GM19395 (cell line): ENCODE data around the gene WDR75.
"Not testable (repeated sequence)": the region's sequence is repeated elsewhere in the genome, so short reads cannot be mapped to it uniquely, and the experiment has no call there.

ENCODE experiments used
- ATAC-seq: cut with Tn5 transposase; IDR thresholded peaks from one replicate; pipeline ENCODE4 v1.9.1; 2021; ENCODE audit warnings: mild to moderate bottlenecking, moderate library complexity; ENCODE audit not compliant: unreplicated experiment

WDR75 gene

DNA sequence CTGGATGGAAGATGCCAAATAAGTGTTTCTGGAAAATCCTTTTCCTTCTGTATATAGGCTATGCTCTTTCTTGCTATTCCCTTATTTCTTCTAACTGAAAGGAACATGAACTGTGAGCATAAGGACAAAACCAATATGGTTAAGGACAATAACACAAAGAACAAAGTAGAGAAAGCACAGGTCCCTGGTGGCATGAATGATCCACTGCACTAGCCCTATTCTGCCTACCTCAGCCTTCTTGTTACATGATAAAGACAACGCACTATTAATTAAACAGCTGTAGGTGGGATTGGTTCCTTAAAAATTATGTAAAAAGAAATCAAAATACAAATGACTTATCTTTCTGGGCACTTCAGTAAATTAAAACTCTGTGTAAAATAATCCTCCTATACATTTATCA, 1.9 kb upstream of the WDR75 start:
- no peak for ATAC-seq

DNA sequence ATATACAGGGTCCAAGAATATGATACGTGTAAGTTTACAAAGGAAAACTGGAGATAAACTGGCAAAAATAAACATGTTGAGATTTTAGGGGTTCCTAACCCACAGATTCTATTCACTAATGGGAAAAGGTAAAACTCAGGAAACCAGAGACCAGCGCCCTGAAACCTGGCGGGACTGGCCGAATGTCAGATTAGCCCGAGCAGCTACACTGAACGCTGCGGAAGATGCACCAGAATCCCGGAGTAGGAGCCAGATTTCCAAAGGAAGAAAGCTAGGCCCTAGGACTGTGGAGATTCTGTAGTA, 679 bp upstream of the WDR75 start:
- peak; percentile 42 for ATAC-seq

DNA sequence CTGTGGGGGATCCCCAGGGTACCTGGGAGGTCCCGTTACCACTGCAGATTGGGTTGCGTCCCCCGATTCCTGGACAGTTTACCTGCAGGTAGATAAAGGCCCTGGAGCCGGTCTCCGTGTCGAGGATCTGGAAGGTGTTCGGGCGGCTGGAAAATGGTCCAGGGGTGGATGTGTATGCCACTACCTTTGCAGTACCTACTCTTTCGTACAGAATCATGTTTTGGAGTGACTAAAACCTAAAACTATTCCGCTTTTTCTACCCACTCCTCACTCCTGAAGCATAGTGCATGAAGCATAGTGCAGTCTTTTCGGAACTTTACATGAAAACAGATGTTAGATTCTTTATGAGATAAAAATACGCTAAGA, 418 bp downstream of the WDR75 start:
- peak; percentile 11 for ATAC-seq

DNA sequence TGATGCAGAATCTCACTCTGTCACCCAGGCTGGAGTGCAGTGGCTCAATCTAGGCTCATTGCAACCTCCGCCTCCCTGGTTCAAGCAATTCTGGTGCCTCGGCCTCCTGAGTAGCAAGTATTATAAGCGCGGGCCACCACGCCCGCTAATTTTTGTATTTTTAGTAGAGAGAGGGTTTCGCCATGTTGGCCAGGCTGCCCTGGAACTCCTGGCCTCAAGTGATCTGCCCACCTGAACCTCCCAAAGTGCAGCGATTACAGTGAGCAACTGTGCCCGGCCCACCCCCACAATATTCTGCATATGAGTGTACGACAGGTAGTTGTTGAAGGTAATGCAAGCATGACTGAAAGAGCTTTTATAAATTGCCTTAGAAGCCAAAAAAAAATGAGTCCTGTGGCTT, 1.2 kb downstream of the WDR75 start:
- ATAC-seq = no peak

DNA sequence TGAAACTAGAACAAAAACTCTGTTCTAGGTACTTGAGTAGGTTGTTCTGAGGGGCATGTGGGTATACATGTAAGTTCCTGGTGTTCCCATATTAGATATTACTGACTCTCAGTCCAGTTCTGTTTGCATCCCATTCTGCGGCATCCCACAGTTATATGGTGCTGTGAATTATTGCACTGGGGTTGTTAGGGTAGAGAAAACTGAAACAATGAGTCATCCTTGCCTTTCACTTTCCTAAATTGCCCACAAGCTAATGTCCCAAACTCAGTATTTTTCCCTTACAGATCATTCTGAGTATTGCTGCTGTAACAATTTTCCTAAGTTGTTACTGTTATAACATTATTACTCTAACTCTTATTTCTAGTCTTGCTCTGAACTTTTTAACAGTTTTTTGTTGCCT, 3.0 kb downstream of the WDR75 start:
- peak; percentile 27 for ATAC-seq

DNA sequence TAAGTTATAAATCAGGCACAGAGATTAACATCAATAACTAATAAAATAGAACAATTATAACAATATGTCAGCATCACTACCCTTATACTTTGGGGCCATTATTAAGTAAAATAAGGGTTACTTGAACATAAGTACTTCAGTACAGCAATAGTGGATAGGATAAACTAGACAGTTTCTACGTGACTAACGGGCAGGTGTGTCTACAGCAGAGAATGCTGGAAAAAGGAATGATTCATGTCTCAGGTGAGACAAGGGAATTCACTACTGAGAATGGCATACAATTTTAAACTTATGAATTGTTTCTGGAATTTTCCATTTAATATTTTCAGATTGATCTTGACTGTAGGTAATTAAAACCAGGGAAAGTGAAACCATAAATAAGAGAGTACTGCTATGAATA, 5.5 kb downstream of the WDR75 start:
- no peak for ATAC-seq

DNA sequence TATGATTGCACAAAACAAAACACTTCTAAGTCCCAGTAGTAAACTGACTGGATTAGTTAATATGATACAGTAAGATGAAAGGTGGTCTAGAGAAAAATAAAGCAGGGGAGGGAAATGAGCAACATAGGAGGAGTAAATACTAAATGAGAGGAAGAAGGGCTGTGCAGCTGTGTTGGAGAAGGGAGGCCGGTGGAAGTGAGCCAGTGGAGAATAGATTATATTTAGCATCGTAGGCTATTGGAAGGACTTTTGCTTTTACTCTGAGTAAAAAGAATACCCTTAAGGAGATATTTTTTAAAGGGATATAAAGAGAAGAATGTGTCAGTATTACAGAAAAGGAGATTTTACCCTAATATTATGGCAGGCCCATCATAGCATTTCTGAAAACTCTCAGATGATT, 12.7 kb downstream of the WDR75 start:
- ATAC-seq = no peak

DNA sequence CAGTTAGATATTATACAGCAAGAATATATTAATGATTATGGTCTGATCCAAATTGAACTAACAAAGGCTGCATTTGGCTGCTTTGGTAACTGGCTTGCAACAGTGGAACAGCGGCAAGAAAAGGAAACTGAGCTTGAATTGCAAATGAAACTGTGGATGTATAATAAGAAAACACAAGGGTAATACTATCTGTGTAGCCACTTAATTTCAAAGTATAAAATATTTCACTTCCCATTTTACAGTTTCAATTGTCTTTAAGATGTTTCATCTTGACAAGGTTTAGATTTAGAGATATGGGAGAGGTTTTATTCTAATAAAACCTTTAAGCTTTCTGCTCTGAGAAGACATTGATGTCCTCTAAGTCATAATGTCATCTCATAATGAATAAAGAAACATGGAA, 23.8 kb downstream of the WDR75 start:
- peak; percentile 42 for ATAC-seq

DNA sequence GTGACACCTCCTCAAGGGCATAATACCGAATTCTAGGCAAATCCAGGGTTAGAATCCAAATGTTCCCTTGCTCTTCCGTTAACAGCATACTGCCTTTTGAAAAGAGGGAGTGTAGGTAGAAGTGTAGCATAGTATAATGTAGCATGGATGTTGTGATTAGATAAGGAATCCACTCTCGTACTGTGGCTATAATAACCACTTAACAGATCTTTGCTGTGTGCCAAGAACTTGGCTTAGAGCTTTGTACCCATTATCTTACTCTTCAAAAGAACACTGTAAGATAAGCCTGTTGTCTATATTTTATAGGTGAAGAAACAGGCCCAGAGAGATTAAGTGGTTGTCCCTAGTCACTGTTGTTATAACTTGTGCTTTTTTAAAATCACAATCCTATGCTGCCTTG, 24.2 kb downstream of the WDR75 start:
- peak; percentile 25 for ATAC-seq

DNA sequence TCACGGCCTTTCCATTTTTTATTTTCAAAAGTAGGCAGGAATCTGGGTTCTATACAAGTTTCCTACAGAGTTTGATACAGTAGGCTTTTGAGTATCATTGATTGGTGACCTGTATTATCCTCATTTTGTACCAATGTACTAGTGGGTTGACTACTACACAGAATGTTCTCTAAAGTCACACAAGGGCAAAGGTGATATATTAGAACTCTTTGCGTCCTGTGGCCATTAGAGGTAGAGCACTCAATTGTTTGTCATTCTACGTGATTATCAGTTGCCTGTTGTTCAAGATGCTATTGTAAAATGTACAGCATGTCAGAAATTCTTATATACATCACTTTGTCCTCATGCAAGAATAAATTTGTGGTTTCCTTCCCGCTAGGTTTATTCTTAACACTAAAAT, 24.8 kb downstream of the WDR75 start:
- ATAC-seq = no peak

DNA sequence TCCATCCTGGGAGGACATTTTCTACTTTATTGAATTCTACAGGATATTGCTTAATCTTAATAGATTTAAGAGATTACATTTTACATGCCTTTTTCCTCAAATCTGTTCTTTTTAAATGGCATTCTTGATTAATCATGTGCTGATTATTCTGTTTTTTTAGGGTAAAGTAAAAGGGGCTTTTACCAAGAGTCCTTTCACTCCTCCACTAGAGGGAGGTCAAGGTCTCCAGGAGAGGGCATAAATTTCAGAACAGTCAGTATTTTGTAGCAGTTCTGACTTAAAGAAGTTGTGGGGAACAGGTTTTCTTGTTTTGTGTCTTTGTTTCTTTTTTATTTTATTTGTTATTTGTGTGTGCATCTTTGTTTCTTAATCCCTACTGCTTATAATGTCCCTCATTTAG, 25.4 kb downstream of the WDR75 start:
- ATAC-seq = no peak

DNA sequence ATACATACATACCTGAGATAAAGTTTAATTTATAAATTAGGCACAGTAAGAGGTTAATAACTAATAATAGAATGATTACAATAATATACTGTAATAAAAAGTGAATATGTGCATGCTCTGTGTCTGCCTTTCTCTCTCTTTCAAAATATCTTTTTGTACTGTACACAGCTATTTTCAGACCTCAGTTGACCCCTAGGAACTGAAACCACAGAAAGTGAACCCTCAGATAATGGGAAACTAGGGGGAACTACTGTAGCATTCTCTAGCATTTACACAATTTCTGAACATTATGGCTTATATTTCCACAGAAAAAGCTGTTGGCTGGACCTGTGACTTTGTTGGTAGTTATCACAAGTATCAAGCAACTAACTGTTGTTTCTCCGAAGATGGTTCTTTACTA, 25.9 kb downstream of the WDR75 start:
- no peak for ATAC-seq

DNA sequence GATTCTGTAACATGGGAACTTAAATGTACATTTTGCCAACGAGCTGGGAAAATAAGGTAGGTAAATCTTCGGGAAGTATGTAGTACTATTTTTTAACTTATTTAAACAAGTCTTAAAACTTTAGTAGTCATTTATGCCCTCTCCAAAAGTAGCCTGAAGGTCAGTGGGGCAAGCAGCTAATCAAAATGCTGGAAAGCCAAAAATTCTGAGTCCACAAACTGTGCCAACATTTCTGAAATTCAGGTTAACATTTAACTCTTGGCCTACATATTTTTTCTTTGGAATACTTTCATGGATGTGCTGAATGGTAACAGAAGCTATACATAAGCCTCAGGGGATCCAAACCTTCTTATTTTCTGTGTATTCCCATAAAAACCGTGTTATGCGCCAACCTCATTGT, 26.3 kb downstream of the WDR75 start:
- ATAC-seq = no peak

DNA sequence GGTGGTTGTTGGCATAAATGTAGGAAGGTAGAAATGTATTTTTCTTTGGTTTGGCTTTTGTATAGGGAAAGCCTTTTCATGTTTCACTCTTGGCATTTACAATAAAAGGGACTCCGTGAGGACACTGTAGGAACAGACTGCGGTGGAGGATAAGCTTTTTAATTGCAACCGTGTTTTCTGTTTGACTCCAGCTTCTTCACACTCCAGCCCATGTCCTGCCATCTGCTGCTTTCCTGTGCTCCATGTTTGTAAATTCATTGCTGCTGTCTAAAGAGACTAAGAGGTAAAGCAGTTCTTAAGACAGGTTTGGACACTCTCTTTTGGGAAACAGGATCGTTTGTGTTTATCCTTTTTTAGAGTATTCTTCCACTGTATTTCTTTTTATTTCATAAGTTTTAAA, 33.3 kb downstream of the WDR75 start:
- ATAC-seq = no peak

DNA sequence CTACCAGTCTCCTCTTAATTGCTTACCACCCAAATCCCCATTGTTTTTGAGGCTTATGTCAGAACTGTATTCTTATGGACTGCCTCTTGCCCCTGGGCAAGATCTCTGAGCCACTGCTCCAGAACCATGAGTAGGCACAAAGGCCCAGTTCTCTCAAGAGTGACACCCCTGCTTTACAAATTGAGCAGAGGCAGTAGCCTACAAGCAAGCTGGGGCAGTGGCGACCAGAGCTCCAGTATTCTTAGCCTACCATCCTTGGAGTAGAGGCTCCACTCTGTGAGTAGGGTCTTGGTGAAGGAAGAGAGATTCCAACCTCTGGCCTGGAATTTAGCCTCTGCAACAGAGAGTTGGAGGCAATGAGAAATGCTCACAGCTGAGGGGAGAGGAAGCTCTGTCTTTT, 36.5 kb downstream of the WDR75 start:
- ATAC-seq = no peak

DNA sequence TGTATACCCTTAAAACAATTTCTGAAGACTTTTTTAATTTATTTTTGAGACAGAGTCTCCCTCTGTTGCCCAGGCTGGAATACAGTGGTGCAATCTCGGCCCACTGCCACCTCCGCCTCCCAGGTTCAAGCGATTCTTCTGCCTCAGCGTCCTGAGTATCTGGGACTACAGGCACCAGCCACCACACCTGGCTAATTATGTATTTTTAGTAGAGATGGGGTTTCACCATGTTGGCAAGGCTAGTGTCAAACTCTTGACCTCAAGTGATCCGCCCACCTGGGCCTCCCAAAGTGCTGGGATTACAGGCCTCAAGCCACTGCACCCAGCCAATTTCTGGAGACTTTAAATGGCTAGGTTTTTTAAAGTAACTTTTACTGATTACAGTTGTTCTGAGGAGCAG, 37.0 kb downstream of the WDR75 start:
- not testable (repeated sequence) for ATAC-seq

DNA sequence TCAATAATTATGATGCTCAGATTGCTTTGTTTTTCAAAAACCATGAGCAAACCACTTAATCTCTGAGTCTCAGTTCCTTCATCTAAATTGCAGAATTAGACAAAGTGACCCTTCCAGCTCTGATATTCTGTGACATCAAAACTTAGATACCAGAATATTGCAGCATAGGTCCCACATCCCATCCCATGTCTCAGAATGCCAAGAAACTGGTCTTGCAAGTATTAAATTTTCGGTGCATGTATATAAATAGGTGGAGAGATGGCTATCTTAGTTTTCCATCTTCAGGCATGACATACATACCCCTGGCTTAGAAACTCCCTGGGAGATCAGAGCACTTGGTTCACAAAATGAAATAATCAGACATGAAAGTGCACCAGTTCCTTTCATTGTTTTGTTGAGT, 39.8 kb downstream of the WDR75 start:
- no peak for ATAC-seq

DNA sequence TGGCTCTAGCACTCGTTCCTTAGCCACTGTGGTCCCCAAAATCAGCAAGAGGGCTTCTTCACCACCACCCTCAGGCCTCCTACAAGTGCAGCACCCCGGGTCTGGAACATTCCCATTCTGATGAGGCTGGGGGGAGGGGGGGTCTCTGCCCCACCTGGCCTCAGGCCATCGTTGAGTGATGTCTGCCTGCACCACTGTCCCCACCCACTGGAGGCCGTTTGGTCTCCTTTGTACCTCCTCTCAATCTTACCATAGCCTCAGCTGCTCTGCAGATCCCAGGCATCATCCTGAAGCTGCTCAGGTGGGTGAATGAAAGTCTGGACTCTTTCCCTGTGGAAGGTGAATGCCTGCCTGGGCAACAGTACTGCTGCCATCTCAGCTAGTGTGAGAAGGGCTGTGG, 42.3 kb downstream of the WDR75 start:
- ATAC-seq = no peak

DNA sequence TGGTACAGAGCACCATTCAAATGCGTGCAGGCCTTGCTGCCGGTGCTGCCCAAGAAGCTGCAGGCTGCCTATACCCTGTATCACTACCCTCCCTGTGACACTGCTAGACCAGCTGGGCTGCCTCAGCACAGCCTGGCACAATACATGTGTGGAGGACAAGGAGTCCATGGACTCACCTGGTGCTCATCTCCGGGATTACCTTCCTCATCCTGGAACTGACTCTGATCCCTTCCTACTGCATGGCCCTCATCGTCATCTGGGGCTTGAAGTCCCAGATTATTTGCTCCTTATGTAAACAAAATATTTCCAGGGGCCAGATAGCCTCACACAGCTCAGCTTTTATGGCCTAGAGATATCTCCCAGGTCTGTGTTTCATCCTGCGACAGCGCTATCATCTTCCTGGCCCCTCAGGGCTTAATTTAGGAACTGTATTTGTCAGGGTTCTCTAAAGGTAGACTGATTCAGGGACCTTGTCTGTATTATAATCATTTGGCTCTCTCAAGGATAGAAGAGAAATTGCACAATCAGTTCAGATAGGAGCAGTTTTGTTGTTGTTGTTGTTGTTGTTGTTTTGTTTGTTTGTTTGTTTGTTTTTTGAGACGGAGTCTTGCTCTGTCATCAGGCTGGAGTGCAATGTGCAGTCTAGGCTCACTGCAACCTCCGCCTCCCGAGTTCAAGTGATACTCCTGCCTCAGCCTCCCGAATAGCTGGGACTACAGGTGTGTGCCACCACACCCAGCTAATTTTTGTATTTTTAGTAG, 42.9 kb downstream of the WDR75 start:
- ATAC-seq = no peak

DNA sequence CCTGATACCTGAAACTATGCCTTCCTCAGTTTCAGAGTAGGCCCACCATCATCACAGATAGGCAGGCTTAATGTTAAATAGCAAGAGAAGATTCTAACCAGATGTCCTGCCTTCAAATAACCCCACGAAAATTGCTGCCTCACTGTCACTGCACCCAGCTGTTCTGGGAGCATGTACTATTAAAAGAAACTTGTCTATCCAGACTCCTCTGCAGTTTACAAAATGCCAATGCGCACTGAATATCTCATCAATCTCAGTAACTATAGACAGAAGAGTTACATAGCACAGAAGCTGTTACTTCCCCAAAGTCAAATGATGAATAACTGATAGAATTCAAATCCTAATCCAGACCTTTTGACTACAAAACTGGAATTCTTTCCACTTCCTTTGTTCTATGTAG, 43.9 kb downstream of the WDR75 start:
- ATAC-seq = no peak

DNA sequence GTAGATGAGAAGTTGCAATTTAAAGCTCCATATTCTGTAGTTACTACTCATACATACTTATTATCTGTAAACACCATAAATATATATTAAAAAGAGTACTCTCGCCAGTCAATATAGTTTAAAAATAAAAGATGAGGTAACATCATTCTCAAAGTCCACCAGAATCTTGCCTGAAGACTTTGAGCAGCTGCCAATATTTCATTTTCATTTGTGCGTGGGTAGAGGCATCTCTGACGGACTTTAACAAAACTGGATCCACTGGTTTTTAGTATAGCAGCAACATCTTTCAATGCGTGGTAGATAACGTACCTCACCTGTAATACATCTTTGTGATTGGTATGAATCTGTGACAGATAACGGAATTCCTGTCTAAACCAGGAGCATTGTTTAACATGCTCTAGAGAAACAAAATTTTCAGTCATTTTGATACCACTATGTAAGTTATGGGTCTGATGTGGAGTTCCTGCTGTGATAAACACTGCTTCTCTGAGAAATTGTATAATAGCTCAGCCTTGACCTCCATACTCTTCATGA, 45.0 kb downstream of the WDR75 start:
- no peak for ATAC-seq

DNA sequence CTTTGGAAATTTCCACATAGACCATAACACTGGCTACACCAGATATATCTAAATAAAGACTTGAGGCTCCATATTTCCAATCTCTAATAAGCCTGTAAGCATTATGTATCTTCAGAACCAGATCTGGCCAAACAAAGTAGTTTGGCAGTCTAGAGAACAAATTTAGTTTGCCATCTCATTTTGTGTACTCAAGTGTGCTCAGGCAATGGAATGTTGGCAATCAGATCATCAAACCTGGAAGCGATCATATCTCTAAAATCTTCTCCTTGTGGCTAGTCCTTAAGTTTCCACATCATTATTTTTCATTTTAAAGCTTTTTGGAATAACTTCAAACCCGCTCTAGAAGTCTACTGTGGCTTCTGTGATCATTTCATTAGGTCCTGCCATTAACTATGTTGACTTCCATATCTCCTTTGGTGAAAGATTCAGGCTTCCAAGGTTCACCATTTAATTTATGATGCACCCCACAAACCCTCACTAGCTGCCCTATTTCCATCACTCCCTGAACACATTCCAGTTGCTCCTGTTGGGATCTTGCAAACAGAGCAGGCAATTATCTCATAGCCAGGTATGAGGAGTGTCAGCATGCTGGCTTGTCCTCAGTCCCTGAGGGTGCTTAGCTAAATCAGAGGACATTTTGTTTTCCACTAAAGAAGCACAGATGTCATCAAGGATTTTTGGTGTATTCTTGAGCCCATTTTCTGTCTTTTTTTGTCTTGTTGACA, 46.2 kb downstream of the WDR75 start:
- no peak for ATAC-seq

DNA sequence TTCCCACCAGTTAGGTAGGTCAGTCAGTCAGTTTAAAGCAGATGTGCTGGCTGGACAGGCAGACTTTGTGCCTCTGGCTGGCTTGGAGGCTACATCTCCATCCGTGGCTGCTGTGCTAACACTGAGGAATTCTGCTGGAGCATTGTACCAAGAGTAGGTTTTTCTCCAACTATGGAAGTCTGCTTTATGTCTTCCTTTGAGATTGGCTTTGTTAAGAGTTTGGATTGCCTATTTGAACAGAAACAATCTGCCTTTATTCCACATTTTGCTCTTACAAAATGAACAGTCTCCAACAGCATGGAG, 46.7 kb downstream of the WDR75 start:
- ATAC-seq = no peak
